ENCODE data around the gene FOXJ3.

DNA sequence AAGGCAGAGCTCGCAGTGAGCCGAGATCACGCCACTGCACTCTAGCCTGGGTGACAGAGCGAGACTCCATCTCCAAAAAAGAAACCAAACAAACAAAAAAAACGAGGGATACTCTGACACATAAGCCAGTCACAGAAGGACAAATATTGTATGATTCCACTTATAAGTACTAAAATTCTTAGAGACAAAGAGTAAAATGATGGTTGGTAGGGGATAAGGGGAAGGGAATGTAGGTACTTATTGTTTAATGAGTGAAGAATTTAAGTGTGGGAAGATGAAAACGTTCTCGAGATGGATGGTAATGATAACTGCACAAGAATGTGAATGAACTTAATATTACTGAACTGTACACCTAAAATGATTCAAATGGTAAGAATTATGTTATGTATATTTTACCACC lies 103.8 kb downstream of the FOXJ3 start:
- TF ChIP-seq, protein P1, sequence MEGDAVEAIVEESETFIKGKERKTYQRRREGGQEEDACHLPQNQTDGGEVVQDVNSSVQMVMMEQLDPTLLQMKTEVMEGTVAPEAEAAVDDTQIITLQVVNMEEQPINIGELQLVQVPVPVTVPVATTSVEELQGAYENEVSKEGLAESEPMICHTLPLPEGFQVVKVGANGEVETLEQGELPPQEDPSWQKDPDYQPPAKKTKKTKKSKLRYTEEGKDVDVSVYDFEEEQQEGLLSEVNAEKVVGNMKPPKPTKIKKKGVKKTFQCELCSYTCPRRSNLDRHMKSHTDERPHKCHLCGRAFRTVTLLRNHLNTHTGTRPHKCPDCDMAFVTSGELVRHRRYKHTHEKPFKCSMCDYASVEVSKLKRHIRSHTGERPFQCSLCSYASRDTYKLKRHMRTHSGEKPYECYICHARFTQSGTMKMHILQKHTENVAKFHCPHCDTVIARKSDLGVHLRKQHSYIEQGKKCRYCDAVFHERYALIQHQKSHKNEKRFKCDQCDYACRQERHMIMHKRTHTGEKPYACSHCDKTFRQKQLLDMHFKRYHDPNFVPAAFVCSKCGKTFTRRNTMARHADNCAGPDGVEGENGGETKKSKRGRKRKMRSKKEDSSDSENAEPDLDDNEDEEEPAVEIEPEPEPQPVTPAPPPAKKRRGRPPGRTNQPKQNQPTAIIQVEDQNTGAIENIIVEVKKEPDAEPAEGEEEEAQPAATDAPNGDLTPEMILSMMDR (IDR thresholded peaks at IDR 0.05; ENCODE audit: poor library complexity) = no peak
- no peak for TF ChIP-seq EZH2phosphoT487 (IDR thresholded peaks at IDR 0.05; ENCODE audit: low read depth, severe bottlenecking, unreplicated experiment)
